Stimulated activated CD8-positive, alpha-beta memory T cell treated with anti-CD3 and anti-CD28 coated beads, Interleukin-4, amount 100 ng/mL, for 4 hours (primary cell): ENCODE results near the gene SHROOM1.
"Not testable (repeated sequence)": the region's sequence is repeated elsewhere in the genome, so short reads cannot be mapped to it uniquely, and the experiment has no call there.

Experiments used
- DNase-seq, 2 donors: peaks; one replicate each; pipeline ENCODE4 v3.0.0-alpha.2; 2020; ENCODE audit warnings: low read depth in 2 of 2, low spot score in 1 of 2

SHROOM1 gene

DNA sequence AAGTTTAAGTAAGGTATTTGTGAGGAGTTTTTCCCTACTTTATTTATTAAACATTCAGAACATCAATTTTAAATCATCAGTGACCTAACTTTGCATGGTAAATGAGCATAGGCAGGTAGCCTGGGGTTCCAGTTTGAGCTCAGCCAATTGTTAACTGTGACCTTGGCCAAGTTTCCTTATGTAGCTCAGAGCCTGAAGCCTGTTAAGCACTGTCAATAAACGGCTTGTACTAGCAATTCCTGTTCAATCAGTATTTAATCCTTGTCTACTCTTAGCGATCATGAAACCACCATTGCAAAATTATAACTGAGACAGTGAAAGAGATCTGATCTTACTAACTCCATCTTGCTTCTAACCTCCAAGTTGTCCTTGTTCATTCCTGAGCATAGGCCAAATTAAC lies 22.0 kb downstream of the SHROOM1 start:
- DNase-seq = no peak

DNA sequence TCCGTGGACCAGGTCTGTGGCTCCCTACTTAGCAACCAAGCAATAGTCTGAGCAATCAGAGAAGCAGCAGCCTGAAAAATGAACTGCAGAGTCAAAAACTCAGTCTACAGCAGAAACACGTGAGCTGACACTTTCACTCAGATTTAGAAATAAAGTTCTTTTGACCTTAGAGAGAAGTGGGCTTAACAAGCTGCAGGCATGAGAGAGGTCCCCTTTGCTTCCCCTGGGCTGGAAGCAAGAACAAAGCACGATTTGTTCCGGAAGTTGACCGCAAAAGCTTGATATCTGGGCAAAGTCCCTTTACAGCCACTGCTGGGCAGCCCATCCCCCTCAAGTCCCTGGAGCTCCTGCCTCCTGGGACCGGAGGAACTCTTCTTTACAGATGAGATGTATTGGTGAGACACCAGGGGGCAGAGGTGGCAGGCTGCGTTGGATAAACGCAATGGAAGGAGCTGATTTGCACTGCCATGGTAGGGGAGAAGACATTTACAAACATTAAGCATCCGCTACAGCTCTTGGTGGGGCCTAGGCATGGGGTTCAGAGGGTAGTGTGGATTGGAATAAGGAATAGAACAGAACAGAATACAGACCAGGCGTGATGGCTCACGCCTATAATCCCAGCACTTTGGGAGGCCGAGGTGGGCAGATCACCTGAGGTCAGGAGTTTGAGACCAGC lies 23.1 kb downstream of the SHROOM1 start:
- DNase-seq = no peak

DNA sequence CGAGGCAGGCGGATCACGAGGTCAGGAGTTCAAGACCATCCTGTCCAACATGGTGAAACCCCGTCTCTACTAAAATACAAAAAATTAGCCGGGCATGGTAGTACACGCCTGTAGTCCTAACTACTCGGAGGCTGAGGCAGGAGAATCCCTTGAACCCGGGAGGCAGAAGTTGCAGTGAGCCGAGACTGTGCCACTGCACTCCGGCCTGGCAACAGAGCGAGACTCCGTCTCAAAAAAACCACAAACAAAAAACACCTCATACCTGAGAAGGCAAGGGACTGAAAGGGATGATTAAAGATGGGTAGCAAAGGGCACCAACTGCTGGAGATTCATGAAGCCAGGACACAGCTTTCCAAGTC lies 23.7 kb downstream of the SHROOM1 start:
- DNase-seq = not testable (repeated sequence)

DNA sequence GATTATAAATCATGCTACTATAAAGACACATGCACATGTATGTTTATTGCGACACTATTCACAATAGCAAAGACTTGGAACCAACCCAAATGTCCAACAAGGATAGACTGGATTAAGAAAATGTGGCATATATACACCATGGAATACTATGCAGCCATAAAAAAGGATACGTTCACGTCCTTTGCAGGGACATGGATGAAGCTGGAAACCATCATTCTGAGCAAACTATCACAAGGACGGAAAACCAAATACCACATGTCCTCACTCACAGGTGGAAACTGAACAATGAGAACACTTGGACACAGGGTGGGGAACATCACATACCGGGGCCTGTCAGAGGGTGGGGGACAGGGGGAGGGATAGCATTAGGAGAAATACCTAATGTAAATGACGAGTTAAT lies 24.6 kb downstream of the SHROOM1 start:
- DNase-seq = not testable (repeated sequence)

DNA sequence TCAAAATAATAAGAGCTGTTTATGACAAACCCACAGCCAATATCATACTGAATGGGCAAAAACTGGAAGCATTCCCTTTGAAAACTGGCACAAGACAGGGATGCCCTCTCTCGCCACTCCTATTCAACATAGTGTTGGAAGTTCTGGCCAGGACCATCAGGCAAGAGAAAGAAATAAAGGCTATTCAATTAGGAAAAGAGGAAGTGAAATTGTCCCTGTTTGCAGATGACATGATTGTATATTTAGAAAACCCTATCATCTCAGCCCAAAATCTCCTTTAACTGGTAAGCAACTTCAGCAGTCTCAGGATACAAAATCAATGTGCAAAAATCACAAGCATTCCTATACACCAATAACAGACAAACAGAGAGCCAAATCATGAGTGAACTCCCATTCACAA lies 26.2 kb downstream of the SHROOM1 start:
- not testable (repeated sequence) for DNase-seq

DNA sequence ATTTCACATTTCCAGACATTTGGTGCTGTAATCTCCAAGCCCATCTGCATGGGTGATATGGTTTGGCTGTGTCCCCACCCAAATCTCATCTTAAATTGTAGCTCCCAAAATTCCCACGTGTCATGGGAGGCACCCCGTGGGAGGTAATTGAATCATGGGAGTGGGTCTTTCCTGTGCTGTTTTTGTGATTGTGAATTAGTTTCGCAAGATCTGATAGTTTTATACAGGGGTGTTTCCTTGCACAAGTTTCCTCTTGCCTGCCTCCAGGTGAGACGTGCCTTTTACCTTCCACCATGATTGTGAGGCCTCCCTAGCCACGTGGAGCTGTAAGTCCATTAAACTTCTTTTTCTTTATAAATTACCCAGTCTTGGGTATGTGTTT lies 27.8 kb downstream of the SHROOM1 start:
- not testable (repeated sequence) for DNase-seq

DNA sequence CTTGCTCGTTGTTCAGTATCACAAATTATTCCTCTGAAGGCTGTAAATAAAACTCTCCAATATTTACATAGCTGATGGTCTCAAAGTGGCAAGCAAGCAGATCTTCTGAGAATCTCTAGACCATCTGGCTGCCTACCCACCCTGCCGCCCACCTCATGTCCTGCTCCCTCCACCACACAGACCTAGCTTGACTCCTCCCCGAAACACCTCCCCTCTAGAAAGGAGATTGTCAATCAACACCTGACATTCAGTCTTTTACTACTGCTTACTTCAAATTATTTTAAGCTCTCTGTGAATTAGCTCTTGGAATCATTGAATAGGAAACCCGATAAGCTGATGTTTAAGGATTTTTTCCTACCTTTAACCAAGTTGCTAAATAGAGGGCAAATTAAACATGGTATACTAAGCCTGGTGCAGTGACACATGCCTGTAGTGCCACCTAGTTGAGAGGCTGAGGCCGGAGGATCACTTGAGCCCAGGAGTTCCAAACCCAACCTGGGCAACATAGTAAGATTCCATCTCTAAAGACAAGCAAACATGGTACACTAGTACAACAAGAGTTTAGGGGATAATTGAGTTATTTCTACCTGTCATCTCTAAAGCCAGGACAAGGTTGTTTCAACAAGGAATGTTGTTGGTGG lies 28.3 kb downstream of the SHROOM1 start:
- no peak for DNase-seq

DNA sequence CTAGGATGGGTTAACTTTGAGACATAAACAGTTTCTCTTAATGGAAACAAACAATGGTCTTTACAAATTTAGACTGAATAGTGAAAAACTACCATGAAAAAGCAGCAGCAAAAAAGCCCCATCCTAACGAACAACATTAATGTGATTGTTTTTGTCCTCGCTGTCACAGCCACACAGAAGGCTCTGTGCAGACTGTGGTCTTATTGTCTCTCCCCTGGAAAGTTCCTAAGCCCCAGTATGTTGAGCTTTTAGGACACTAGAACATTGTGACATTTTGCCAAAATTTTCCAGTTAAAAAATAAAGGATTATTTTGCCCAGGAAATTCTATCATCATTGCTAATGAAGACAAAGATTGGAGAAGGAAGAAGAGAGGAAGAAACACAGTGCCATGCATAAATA lies 29.9 kb downstream of the SHROOM1 start:
- DNase-seq = no peak

DNA sequence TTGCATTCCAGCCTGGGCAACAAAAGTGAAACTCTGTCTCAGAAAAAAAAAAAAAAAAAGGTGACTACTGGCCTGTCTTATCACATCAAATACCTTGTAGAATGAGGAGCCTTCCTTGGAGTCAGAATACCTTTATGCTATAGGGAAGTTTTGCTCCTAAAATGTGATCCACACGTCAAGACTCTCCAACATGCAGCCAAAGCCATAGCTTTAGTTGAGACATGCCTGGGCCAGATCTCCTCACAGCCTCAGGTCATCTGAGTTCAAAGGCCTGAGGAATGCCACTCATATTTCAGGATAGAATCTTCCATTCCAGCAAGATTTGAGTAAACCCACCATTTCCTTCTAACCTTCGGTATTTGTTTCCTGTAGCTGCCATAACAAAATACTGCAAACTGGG lies 31.1 kb downstream of the SHROOM1 start:
- DNase-seq = no peak

DNA sequence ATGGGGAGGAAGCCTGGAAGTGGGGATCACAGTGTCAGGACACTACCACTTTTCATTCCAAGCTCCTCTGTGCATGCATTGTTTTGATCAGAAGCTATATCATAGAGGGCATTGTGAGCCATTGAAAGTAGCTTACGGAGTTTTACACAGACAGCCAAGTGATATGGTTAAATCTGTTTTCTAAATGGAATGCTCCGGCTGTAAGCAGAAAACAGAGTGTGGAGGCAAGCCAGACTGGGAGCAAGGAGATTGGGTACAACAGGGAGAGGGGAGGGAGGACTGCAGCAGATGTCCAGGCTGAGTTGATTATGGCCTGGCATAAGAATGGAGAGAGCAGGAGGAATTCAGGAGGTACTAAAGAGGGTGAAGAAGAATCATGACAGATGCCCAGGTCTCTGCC lies 32.8 kb downstream of the SHROOM1 start:
- no peak for DNase-seq

DNA sequence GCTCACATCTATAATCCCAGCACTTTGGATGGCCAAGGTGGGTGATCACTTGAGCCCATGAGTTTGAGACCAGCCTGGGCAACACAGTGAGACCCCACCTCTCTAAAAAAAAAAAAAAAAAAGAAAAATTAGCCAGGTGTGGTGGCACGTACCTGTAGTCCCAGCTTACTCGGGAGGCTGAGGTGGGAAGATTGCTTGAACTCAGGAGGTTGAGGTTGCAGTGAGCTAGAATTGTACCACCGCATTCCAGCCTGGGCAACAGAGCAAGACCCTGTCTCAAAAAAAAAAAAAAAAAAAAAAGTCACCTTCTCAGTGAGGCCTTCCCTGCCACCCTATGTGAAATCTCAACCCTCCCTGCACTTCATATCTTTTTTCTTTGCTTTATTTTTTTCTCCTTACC lies 39.4 kb downstream of the SHROOM1 start:
- DNase-seq = no peak

DNA sequence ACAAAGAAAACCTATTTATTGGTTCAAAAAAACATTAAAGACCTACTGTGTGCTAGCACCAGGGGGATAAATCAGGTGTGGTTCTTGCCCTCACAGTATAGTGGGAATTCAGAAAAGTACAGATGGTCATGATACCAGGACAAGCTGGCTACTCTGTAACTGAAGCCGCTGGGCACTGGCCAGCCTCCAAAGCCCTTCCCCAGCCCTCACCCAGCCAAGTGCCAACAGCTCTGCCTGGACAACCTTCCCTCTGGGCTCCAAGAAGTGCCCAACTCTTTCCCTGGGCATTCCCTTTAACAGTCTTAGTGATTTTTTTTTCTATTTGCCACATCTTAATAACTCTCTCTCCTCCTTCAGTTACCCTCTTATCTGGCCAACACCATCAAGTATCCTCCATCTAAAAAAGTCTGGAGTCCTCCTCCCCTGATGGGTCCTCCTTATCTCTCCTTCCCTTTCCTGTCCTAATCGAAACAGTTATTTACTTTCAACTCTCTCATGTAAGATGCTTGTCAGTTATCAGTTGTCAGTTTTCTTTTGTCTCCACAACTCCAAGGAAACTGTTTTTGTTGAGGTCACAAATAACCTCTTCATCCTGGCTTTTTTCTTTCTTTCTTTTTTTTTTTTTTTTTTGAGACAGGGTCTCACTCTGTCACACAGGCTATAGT lies 40.1 kb downstream of the SHROOM1 start:
- DNase-seq = no peak

DNA sequence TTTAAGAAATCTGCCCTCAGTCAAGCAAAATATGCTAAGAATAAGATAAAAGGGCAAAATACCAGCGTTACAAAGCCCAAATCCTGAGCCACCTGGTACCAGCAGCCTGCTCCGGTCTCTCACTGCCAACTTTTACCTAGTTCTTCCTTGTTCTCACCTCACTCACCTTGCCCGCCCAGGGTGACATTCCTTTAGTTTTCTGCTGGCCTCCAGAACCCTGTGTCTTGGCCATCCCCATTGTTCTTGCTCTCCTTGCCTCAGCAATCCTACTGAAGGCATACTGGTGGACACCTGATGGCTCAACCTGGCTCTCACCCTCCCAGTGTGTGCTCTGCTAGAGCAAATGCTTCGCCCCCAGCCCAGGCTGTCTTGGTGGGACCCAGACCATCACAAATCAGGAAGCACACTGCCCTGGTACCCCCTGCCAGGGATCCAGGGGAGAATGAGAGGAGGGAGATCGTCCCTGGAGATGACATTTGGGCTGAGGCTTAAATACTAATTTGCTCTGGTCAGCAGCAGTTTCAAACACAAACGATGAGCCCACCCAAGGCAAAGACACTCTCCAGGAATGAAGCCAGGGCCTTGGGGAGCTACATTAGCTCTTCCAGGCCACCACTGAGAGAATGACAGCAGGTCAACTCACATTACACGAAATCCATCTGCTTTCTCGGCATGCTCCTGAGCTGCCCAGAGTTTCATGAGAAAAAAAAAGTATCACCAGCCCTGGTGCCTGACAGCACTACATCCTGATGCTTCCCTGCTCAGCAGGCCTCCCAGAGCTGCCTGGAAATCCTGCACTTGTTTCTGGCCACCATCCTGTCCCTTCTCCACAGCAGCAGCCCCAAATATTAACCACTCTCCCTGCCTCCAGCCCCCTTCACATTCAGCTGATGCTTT lies 41.2 kb downstream of the SHROOM1 start:
- DNase-seq = no peak

DNA sequence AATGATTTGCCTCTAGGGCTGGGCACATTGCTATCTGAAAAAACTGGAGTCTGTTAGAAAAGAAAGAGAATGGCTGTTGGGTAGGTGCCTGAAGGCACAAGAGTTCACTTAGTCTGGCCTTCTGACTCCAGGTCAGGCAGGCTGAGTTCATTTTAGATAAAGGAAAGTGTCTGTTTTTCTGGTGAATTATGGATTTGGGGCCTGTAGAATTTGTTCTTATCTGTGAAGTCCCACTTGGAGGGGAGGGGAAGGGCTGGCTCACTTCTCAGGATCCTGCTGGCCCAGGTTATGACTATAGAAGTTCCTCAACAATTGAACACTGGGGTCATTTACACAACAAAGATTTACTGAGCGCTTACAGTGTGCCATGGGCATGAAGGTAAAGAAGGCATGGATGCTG lies 41.9 kb downstream of the SHROOM1 start:
- no peak for DNase-seq

DNA sequence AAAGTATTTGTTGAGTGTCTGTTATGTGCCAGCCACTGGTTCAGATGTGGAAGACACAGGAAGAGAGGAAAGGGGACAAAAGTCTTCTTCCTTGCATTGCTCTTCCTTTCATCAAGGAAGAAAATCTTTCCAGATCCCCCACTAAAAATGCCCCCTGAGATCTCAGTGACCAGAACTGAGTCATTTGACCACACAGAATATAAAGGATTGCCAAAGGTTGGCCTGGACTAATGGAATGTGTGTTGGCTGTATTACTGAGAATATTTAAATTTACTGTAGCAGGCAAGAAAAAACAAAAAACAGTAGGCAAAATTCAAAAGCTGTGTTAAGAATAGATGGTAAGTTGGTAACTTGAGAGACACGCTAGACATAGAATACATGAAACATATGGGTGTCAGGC lies 43.4 kb downstream of the SHROOM1 start:
- no peak for DNase-seq

DNA sequence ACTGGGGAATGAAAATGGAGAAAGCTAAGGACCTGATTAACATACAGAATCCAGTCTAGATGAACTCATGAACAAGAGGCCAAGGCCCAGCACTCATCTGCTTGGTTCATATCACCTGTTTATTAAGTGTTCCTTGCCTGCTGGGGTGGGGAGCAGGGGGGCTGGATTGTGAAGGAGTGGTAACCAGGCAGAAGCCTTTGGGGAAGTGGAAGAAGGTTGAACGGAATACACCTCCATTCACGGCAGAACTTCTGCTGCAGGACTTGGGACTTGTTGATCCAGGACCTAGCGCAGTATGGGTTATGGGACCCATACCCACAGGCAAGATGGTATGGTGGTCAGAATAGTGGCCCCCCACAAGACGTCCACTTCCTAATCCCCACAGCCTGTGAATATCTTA lies 44.6 kb downstream of the SHROOM1 start:
- DNase-seq = no peak

DNA sequence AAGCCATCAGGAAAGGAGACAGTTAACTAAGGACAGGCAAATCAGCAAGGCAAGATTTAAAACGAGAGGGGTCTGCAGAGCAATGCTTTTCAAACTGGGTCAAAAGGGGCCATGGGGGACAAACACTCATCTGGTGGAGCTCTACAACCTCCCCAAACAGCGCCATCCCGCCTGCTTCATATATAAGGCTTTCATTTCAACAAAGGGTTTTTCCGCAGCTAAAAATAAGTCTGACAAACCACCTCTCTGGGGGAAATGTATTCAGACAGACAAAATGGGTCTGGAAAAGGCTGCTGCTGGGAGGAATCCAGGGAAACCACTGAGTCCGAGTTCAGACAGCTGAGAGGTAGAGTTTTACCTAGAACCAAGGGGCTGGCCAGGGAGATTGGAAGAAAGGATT lies 45.1 kb downstream of the SHROOM1 start:
- DNase-seq = no peak

DNA sequence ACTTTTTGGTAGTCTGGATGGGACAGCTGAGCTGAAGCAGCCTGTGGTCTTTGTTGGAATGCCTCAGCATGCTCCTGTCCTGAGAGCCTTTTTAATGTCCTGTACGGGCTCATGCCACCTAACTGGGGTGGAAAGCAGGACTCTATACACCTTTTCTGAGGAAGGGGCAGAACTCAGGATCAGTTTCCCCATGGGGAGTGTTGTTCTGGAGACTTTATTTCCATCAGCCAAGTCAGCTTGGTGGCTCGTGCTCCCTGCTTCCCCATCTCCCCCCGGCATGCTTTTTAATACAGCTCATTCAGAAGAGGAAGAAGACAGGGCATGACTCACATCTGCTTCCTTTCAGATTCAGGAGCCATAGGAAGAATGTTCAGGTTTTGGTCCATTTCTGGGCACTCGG lies 48.3 kb downstream of the SHROOM1 start:
- no peak for DNase-seq

DNA sequence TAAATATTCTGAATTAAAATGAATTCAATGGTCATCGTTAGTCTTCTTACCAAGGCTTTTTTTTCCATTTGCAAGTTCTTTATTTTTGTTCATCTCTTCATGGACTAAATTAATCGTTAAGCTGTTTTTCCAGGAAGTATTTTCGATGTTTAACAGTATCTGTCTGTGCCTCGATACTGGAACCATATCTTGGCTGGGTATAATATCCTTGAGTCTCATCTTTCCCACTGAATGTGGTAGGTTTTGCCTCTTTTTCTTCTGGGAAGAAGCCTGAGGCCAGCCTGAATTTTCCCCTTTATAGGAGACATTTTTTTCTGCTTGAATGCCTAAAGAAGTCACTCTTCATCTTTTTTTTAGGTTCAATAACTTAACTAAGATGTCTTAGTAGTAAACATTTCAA lies 49.4 kb downstream of the SHROOM1 start:
- DNase-seq = no peak

DNA sequence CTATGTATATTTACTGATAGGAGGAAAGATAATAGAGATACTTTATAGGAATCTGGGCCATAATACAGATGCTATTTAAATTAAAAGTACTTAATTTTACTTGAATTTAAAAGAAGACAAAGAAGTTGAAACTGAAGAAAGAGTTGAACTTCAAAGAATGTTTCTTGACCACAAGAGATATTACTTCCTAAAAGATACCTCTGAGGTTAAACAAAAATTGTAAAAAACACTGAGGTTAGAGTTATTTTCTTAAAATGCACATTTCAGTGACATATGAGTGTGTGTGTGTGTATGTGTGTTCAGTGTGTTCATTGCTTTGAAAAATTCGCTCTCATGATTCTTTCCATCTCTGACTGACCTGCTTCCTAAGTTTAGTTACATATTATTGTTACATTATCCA lies 49.9 kb downstream of the SHROOM1 start:
- DNase-seq = no peak

DNA sequence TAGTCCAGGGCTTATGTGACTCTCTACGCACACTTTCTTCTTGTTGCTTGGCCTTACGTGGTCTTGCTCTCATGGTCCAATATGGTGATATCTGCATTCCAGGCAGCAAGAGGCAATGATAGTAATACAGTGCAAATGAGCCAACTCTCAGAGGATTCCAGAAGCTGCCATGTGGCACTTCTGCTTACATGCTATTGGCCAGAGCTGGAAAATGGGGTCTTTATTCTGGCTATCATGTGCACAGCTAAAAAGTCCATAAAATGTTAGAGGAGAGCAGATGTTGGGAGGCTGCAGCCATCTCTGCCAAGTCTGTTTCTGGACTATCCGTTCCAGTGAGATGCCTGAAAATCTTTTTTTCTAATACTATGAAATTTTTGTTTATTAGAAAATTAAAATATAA lies 50.5 kb downstream of the SHROOM1 start:
- DNase-seq = no peak

DNA sequence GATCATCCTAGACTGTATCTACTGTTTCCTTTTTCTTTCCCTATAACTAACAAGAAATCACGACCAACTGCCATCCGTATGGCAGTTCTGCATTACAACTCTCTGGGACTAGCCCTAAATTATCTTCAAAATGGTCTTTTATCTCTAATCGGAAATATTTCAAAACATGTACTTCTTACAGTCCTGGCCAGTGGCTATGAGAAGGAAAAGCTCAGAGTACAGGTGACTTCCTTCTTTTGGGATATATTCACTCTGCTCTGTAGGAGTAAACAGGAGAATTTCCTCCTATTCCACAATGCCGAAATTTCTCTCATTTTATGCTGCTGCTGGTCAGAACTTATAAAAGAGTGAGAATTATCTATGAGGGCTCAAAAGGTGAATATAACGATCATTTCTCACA lies 51.6 kb downstream of the SHROOM1 start:
- DNase-seq = no peak
